Activated naive CD8-positive, alpha-beta T cell treated with anti-CD3 and anti-CD28 coated beads, Interleukin-2, amount 50 U/mL, for 24 hours (primary cell): Measurements from ENCODE around the gene SIAH3.

Experiments used
- ATAC-seq: fragments of 150-1000 bp; cut with Tn5 transposase; one replicate; pipeline ENCODE4 v1.10.0; 2021
- DNase-seq: peaks from one replicate; pipeline ENCODE4 v3.0.0; 2021
- H3K27ac Mint-ChIP-seq: one replicate; pipeline ENCODE4 v1.8.0; 2021; ENCODE audit warnings: mild to moderate bottlenecking, mixed read lengths
- H3K27me3 Mint-ChIP-seq: one replicate; pipeline ENCODE4 v1.8.0; 2021; ENCODE audit warnings: mixed read lengths
- H3K36me3 Mint-ChIP-seq: one replicate; pipeline ENCODE4 v1.8.0; 2021; ENCODE audit warnings: low read depth, mixed read lengths
- H3K4me1 Mint-ChIP-seq: one replicate; pipeline ENCODE4 v1.8.0; 2021; ENCODE audit warnings: mixed read lengths
- H3K4me3 Mint-ChIP-seq: one replicate; pipeline ENCODE4 v1.8.0; 2021; ENCODE audit warnings: mild to moderate bottlenecking, moderate library complexity, mixed read lengths
- H3K9me3 Mint-ChIP-seq: one replicate; pipeline ENCODE4 v1.8.0; 2021; ENCODE audit warnings: mixed read lengths

Gene SIAH3

GRCh38 chr13:45732916-45733315 is 118.6 kb downstream of the SIAH3 start:
- H3K27ac Mint-ChIP-seq: no peak overlapping the region
- peaks cover 3% of the 10 kb centered on the region for H3K27me3 Mint-ChIP-seq
- no peak overlapping the region for H3K4me3 Mint-ChIP-seq
- H3K4me1 Mint-ChIP-seq: peaks cover 2% of the 10 kb centered on the region
- no peaks in the 10 kb centered on the region for H3K36me3 Mint-ChIP-seq
- no peak for DNase-seq
- H3K9me3 Mint-ChIP-seq: no peaks in the 10 kb centered on the region
- no peak for ATAC-seq

- Mint-ChIP-seq H3K4me1 (no peaks in the 10 kb centered on the region), H3K36me3 (no peaks in the 10 kb centered on the region), H3K27ac (no peak overlapping the region), H3K4me3 (no peak overlapping the region), H3K27me3 (peaks cover 3% of the 10 kb centered on the region), H3K9me3 (no peaks in the 10 kb centered on the region)
- DNase-seq: no peak
- no peak for ATAC-seq
Observed at GRCh38 chr13:45731455-45731854, 120.1 kb downstream of the SIAH3 start.

DNA sequence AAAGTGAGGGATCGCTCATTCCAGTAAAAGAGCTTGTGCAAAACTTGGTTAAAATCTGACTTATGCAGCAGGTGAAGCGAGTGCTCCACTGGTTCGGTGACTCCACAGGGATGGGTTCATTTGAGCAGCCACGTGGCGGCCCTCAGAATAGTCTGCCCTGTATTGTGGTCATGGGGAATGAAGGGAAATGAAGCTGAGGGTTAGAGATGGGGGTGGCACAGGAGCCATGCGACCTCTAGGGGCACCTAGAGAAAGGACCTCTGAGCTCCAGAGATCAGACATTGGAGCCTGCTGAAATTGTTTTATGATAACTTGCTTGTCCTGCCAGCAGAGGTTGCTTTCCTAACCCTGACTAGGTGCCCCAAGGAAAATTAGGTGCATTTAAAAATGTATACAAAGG is 122.8 kb downstream of the SIAH3 start:
- Mint-ChIP-seq H3K36me3 (no peaks in the 10 kb centered on the region), H3K27me3 (no peaks in the 10 kb centered on the region), H3K4me3 (no peak overlapping the region), H3K9me3 (no peaks in the 10 kb centered on the region), H3K27ac (no peak overlapping the region), H3K4me1 (no peaks in the 10 kb centered on the region)
- peak; percentile 54 for ATAC-seq
- DNase-seq: no peak
